Upper lobe of left lung (tissue), 6 donors: Measurements from ENCODE around the gene LRGUK. TPM values are rescaled to one million over a fixed set of nuclear protein-coding genes. Genes with fewer than 3 reads are reported as not detected.
"Not testable (repeated sequence)": the region's sequence is repeated elsewhere in the genome, so short reads cannot be mapped to it uniquely, and the experiment has no call there.

ENCODE experiments used
- ATAC-seq, 2 donors: fragments of 200-7000 bp; cut with Tn5 transposase; one replicate each; pipeline ENCODE4 v1.9.1; 2022; ENCODE audit warnings: mild to moderate bottlenecking in 2 of 2, moderate library complexity in 2 of 2; ENCODE audit not compliant: low FRiP score in 2 of 2
- DNase-seq, 2 donors: peaks; one replicate each; pipeline ENCODE4 v3.0.0-alpha.2; 2019 to 2020
- H3K27ac ChIP-seq, 4 donors: fragments of 200-600 bp; sonication (generic); one replicate each; pipeline ENCODE4 v1.5.1; 2016 to 2019
- H3K27me3 ChIP-seq, 4 donors: fragments of 200-600 bp; sonication (generic); one replicate each; pipeline ENCODE4 v1.5.1; 2017 to 2019
- H3K36me3 ChIP-seq, 4 donors: fragments of 200-600 bp; sonication (generic); one replicate each; pipeline ENCODE4 v1.5.1; 2016 to 2019
- H3K4me1 ChIP-seq, 4 donors: fragments of 200-600 bp; sonication (generic); one replicate each; pipeline ENCODE4 v1.5.1; 2018 to 2019
- H3K4me3 ChIP-seq, 4 donors: fragments of 200-600 bp; sonication (generic); one replicate each; pipeline ENCODE4 v1.5.1; 2017 to 2019; ENCODE audit warnings: mild to moderate bottlenecking in 2 of 4, moderate library complexity in 1 of 4
- H3K9me3 ChIP-seq, 4 donors: fragments of 200-600 bp; sonication (generic); one replicate each; pipeline ENCODE4 v1.5.1; 2018 to 2019
- CTCF ChIP-seq, 6 experiments: fragments of 450-650 bp in 4 of 6; fragments of 200-600 bp in 2 of 6; sonication (generic) in 2 of 6; IDR thresholded peaks; one replicate each; pipeline ENCODE4 v1.5.1; 2016 to 2019; ENCODE audit warnings: antibody characterized with exemption in 6 of 6
- EP300 ChIP-seq, 4 donors: sonication (generic); formaldehyde crosslinking; IDR thresholded peaks; one replicate each; pipeline ENCODE4 v1.5.1; 2017; ENCODE audit warnings: antibody characterized with exemption in 4 of 4, control low read depth in 2 of 4
- POLR2A ChIP-seq, 4 donors: fragments of 450-650 bp; IDR thresholded peaks; one replicate each; pipeline ENCODE4 v1.5.1; 2016 to 2017; ENCODE audit warnings: antibody characterized with exemption in 4 of 4, mild to moderate bottlenecking in 2 of 4
- POLR2AphosphoS5 ChIP-seq, 2 donors: sonication (generic); formaldehyde crosslinking; IDR thresholded peaks; one replicate each; pipeline ENCODE4 v1.5.1; 2017; ENCODE audit warnings: antibody characterized with exemption in 2 of 2
- WGBS, 2 donors: methylation state at CpG; one replicate each; pipeline ENCODE4 v1.1.5; 2017 to 2018; 5-methylcytosine and 5-hydroxymethylcytosine counted together
- total RNA-seq, 6 donors: library from RNA; depleted of rRNA in 4 of 6; stranded (reverse); fragments of >200 nt in 4 of 6; gene quantifications; one replicate each; pipeline versions ENCODE4 v1.1.0 to v1.2.1, GENCODE V29; 2016 to 2021
- donor health status: DM: no; HTN: no; CAD: no; lungs with moderate emphysema.
- donor health status: DM: no; HTN: yes; CAD: no; lungs with severe emphysema.

LRGUK gene
- total RNA-seq, 6 donors from 2014 or later = 0.31 to 9.1 (median 1.9) TPM

- H3K27me3 ChIP-seq = no peaks in the 10 kb centered on the region
- DNase-seq = peak; percentile 31 to 52
- no peaks in the 10 kb centered on the region for H3K4me1 ChIP-seq
- ATAC-seq = peak; percentile 58 to 82
- no peak for TF ChIP-seq EP300 (IDR thresholded peaks at IDR 0.05)
- no peak for TF ChIP-seq POLR2A (IDR thresholded peaks at IDR 0.05)
- no peak for TF ChIP-seq POLR2AphosphoS5 (IDR thresholded peaks at IDR 0.05)
- TF ChIP-seq CTCF (IDR thresholded peaks at IDR 0.05) = no peak
- peaks cover 0 to 36% (median 19%) of the 10 kb centered on the region in 4 donors for H3K36me3 ChIP-seq
- H3K4me3 ChIP-seq = no peak overlapping the region
- 76 to 86% methylated on average over 12 of the region's 12 CpGs for WGBS, 2 donors
- no peaks in the 10 kb centered on the region for H3K9me3 ChIP-seq
- no peak overlapping the region for H3K27ac ChIP-seq
Observed at GRCh38 chr7:134293002-134293740, 166.0 kb downstream of the LRGUK start.

- not testable (repeated sequence) for H3K4me3 ChIP-seq, ATAC-seq, H3K9me3 ChIP-seq, H3K4me1 ChIP-seq, DNase-seq, H3K27ac ChIP-seq, H3K27me3 ChIP-seq
- H3K36me3 ChIP-seq = peaks cover 0 to 45% (median 26%) of the 10 kb centered on the region in 4 donors
- 81 to 84% methylated on average over 7 of the region's 7 CpGs for WGBS, 2 donors
Observed at GRCh38 chr7:134295982-134296381, 168.8 kb downstream of the LRGUK start.

GRCh38 chr7:134297489-134297888, 170.3 kb downstream of the LRGUK start:
- Histone ChIP-seq H3K4me3 (no peak overlapping the region), H3K27me3 (no peaks in the 10 kb centered on the region), H3K4me1 (no peaks in the 10 kb centered on the region), H3K36me3 (peaks cover 0 to 51% (median 29%) of the 10 kb centered on the region in 4 donors), H3K9me3 (no peaks in the 10 kb centered on the region), H3K27ac (no peak overlapping the region)
- DNase-seq (no peak), ATAC-seq (no peak)
- TF ChIP-seq CTCF (IDR thresholded peaks at IDR 0.05) (no peak), EP300 (IDR thresholded peaks at IDR 0.05) (no peak), POLR2A (IDR thresholded peaks at IDR 0.05) (no peak), POLR2AphosphoS5 (IDR thresholded peaks at IDR 0.05) (no peak)
- 89 to 98% methylated on average over 2 of the region's 2 CpGs for WGBS, 2 donors

- H3K36me3 ChIP-seq = peaks cover 0 to 51% (median 31%) of the 10 kb centered on the region in 4 donors
- DNase-seq = no peak
Observed at GRCh38 chr7:134298902-134299683, 172.0 kb downstream of the LRGUK start.

More at GRCh38 chr7:134298902-134299683, 172.0 kb downstream of the LRGUK start:
- TF ChIP-seq POLR2AphosphoS5 (IDR thresholded peaks at IDR 0.05) (no peak), EP300 (IDR thresholded peaks at IDR 0.05) (no peak), POLR2A (IDR thresholded peaks at IDR 0.05) (no peak), CTCF (IDR thresholded peaks at IDR 0.05) (no peak)
- H3K27me3 ChIP-seq = no peaks in the 10 kb centered on the region
- H3K27ac ChIP-seq = no peak overlapping the region
- 54 to 66% methylated on average over 10 of the region's 10 CpGs for WGBS, 2 donors
- ATAC-seq = no peak
- H3K4me3 ChIP-seq = no peak overlapping the region
- no peaks in the 10 kb centered on the region for H3K4me1 ChIP-seq
- H3K9me3 ChIP-seq = no peaks in the 10 kb centered on the region
